Activated T-cell treated with anti-CD3 and anti-CD28 coated beads, Interleukin-2, amount 50 U/mL, for 4 hours (primary cell): ENCODE data around the gene BCAS1. TPM values are rescaled to one million over a fixed set of nuclear protein-coding genes. Genes with fewer than 3 reads are reported as not detected.

ENCODE experiments used
- ATAC-seq, 2 donors: fragments of 200-7000 bp; cut with Tn5 transposase; one replicate each; pipeline ENCODE4 v1.10.0; 2021
- DNase-seq: peaks from one replicate; pipeline ENCODE4 v3.0.0-alpha.2; 2020
- H3K27me3 Mint-ChIP-seq: one replicate; pipeline ENCODE4 v1.8.0; 2021; ENCODE audit warnings: low read depth, mixed read lengths
- H3K36me3 Mint-ChIP-seq: one replicate; pipeline ENCODE4 v1.8.0; 2022; ENCODE audit warnings: mixed read lengths; ENCODE audit not compliant: insufficient read depth
- H3K4me1 Mint-ChIP-seq: one replicate; pipeline ENCODE4 v1.8.0; 2021; ENCODE audit warnings: low read depth, mixed read lengths
- H3K4me3 Mint-ChIP-seq: one replicate; pipeline ENCODE4 v1.8.0; 2021; ENCODE audit warnings: mild to moderate bottlenecking, moderate library complexity, mixed read lengths
- H3K9me3 Mint-ChIP-seq: one replicate; pipeline ENCODE4 v1.8.0; 2021; ENCODE audit warnings: mixed read lengths
- total RNA-seq, 3 donors: library from RNA; stranded (reverse); gene quantifications; one replicate each; pipeline ENCODE4 v1.2.1, GENCODE V29; 2021

BCAS1 gene
- total RNA-seq, result under 1 TPM in 1 of 3 donors, not detected in 2; 0.40 TPM

GRCh38 chr20:54070187-54070987 lies at the start of gene BCAS1:
TSS of gene BCAS1 (minus strand) at chr20:54070594. CDS start at chr20:54058718, 11,876 bp downstream.
- no peak for ATAC-seq
- Mint-ChIP-seq H3K36me3 (no peaks in the 10 kb centered on the region), H3K4me1 (no peaks in the 10 kb centered on the region), H3K9me3 (no peaks in the 10 kb centered on the region), H3K27me3 (peaks cover 3% of the 10 kb centered on the region), H3K4me3 (no peak within 1 kb of the TSS)
- no peak for DNase-seq

GRCh38 chr20:54119744-54120143 lies 49.4 kb upstream of the BCAS1 start:
- ATAC-seq (no peak), DNase-seq (no peak)
- no peak overlapping the region for H3K4me3 Mint-ChIP-seq
- no peaks in the 10 kb centered on the region for H3K27me3 Mint-ChIP-seq
- H3K4me1 Mint-ChIP-seq, result no peaks in the 10 kb centered on the region
- no peaks in the 10 kb centered on the region for H3K36me3 Mint-ChIP-seq
- H3K9me3 Mint-ChIP-seq, result no peaks in the 10 kb centered on the region

GRCh38 chr20:54118220-54119001 lies 48.0 kb upstream of the BCAS1 start:
- H3K4me3 Mint-ChIP-seq, result no peak overlapping the region
- no peak for DNase-seq
- H3K4me1 Mint-ChIP-seq, result no peaks in the 10 kb centered on the region
- H3K36me3 Mint-ChIP-seq, result no peaks in the 10 kb centered on the region
- no peak for ATAC-seq
- H3K9me3 Mint-ChIP-seq, result no peaks in the 10 kb centered on the region
- H3K27me3 Mint-ChIP-seq, result peaks cover 9% of the 10 kb centered on the region

GRCh38 chr20:54116550-54117235 lies 46.3 kb upstream of the BCAS1 start:
- Mint-ChIP-seq H3K27me3 (peaks cover 11% of the 10 kb centered on the region), H3K4me3 (no peak overlapping the region), H3K9me3 (no peaks in the 10 kb centered on the region), H3K4me1 (no peaks in the 10 kb centered on the region), H3K36me3 (no peaks in the 10 kb centered on the region)
- DNase-seq (no peak), ATAC-seq (no peak)

- no peaks in the 10 kb centered on the region for H3K9me3 Mint-ChIP-seq
- ATAC-seq (no peak), DNase-seq (no peak)
- no peak overlapping the region for H3K4me3 Mint-ChIP-seq
- no peaks in the 10 kb centered on the region for H3K36me3 Mint-ChIP-seq
- H3K27me3 Mint-ChIP-seq, result peaks cover 11% of the 10 kb centered on the region
- H3K4me1 Mint-ChIP-seq, result no peaks in the 10 kb centered on the region
Observed at GRCh38 chr20:54115172-54115854, 44.9 kb upstream of the BCAS1 start.

- Mint-ChIP-seq H3K36me3 (no peaks in the 10 kb centered on the region), H3K4me3 (no peak overlapping the region), H3K27me3 (peaks cover 11% of the 10 kb centered on the region), H3K9me3 (no peaks in the 10 kb centered on the region), H3K4me1 (no peaks in the 10 kb centered on the region)
- DNase-seq (no peak), ATAC-seq (no peak)
Observed at GRCh38 chr20:54114109-54114508, 43.7 kb upstream of the BCAS1 start.

- DNase-seq, result no peak
- Mint-ChIP-seq H3K4me1 (no peaks in the 10 kb centered on the region), H3K27me3 (peaks cover 11% of the 10 kb centered on the region), H3K36me3 (no peaks in the 10 kb centered on the region), H3K4me3 (no peak overlapping the region), H3K9me3 (no peaks in the 10 kb centered on the region)
- ATAC-seq, result no peak
Observed at GRCh38 chr20:54113566-54113965, 43.2 kb upstream of the BCAS1 start.

- Mint-ChIP-seq H3K4me3 (no peak overlapping the region), H3K27me3 (peaks cover 11% of the 10 kb centered on the region), H3K36me3 (no peaks in the 10 kb centered on the region), H3K4me1 (no peaks in the 10 kb centered on the region), H3K9me3 (no peaks in the 10 kb centered on the region)
- DNase-seq (no peak), ATAC-seq (no peak)
Observed at GRCh38 chr20:54112221-54112884, 42.0 kb upstream of the BCAS1 start.

- Mint-ChIP-seq H3K4me3 (no peak overlapping the region), H3K36me3 (no peaks in the 10 kb centered on the region), H3K4me1 (no peaks in the 10 kb centered on the region), H3K27me3 (peaks cover 15% of the 10 kb centered on the region), H3K9me3 (no peaks in the 10 kb centered on the region)
- DNase-seq (no peak), ATAC-seq (no peak)
Observed at GRCh38 chr20:54111460-54111859, 41.1 kb upstream of the BCAS1 start.

GRCh38 chr20:54110457-54110856 lies 40.1 kb upstream of the BCAS1 start:
- no peak overlapping the region for H3K4me3 Mint-ChIP-seq
- DNase-seq, result no peak
- H3K27me3 Mint-ChIP-seq, result peaks cover 15% of the 10 kb centered on the region
- H3K4me1 Mint-ChIP-seq, result no peaks in the 10 kb centered on the region
- H3K36me3 Mint-ChIP-seq, result no peaks in the 10 kb centered on the region
- no peaks in the 10 kb centered on the region for H3K9me3 Mint-ChIP-seq
- ATAC-seq, result no peak

- no peak for DNase-seq
- H3K27me3 Mint-ChIP-seq, result peaks cover 15% of the 10 kb centered on the region
- H3K4me1 Mint-ChIP-seq, result no peaks in the 10 kb centered on the region
- H3K36me3 Mint-ChIP-seq, result no peaks in the 10 kb centered on the region
- no peaks in the 10 kb centered on the region for H3K9me3 Mint-ChIP-seq
- no peak overlapping the region for H3K4me3 Mint-ChIP-seq
- no peak for ATAC-seq
Observed at GRCh38 chr20:54110041-54110440, 39.6 kb upstream of the BCAS1 start.

GRCh38 chr20:54108817-54109216 lies 38.4 kb upstream of the BCAS1 start:
- no peaks in the 10 kb centered on the region for H3K9me3 Mint-ChIP-seq
- H3K36me3 Mint-ChIP-seq, result no peaks in the 10 kb centered on the region

GRCh38 chr20:54108326-54108642 lies 37.9 kb upstream of the BCAS1 start:
- DNase-seq (no peak), ATAC-seq (no peak)
- no peaks in the 10 kb centered on the region for H3K9me3 Mint-ChIP-seq
- no peak overlapping the region for H3K4me3 Mint-ChIP-seq
- no peaks in the 10 kb centered on the region for H3K4me1 Mint-ChIP-seq
- H3K36me3 Mint-ChIP-seq, result no peaks in the 10 kb centered on the region
- H3K27me3 Mint-ChIP-seq, result peaks cover 10% of the 10 kb centered on the region

More at GRCh38 chr20:54108817-54109216, 38.4 kb upstream of the BCAS1 start:
- ATAC-seq (no peak), DNase-seq (no peak)
- Mint-ChIP-seq H3K4me1 (no peaks in the 10 kb centered on the region), H3K4me3 (no peak overlapping the region), H3K27me3 (peaks cover 13% of the 10 kb centered on the region)
